COR-L47 (cell line): Measurements from ENCODE around the gene AGFG2.
"Not testable (repeated sequence)": the region's sequence is repeated elsewhere in the genome, so short reads cannot be mapped to it uniquely, and the experiment has no call there.

Experiments
- DNase-seq: peaks from one replicate; lab custom pipeline; 2025; lab: John Stamatoyannopoulos, UW

AGFG2 gene

GRCh38 chr7:100548446-100548845 is 9.4 kb downstream of the AGFG2 start:
- not testable (repeated sequence) for DNase-seq

DNA sequence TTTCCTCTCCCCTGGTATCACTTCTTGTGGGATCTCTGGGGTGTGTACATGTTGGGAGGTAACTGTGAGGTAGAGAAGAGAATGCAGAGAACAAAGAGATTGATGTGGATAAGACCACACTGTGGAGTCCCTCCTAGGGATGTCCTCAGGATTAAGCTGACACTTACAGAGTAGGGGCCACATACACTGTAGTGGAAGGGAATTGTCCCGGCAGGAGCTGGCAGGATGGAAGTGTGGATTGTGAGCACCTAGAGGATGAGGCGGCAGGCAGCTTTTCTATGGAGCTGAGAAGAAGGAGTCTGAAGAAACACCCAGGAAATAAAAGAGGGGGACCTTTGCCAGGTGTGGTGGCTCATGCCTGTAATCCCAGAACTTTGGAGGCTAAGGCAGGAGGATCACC is 13.5 kb downstream of the AGFG2 start:
- DNase-seq = no peak

- DNase-seq = no peak
Observed at GRCh38 chr7:100553032-100553431, 14.0 kb downstream of the AGFG2 start.

GRCh38 chr7:100555701-100556100 is 16.7 kb downstream of the AGFG2 start:
- no peak for DNase-seq

DNA sequence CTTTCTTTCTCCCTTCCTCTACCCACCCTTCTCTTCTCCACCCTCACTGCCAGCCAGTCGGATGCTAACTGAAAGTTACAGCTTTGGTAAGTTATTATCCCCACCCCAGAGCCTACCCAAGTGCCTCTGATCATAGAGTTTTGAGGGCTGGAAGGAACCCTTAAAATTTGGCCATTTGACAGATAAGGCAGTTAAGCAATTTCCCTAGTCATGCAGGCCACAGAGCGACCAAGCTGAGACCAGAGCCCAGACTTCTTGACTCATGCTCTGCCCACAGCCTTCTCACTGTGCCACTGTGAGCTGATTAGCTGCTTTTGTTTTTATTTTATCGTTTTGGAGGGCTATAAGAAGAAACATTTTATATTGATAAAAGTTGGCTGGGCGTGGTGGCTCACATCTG is 17.5 kb downstream of the AGFG2 start:
- DNase-seq = no peak

GRCh38 chr7:100559127-100559526 is 20.1 kb downstream of the AGFG2 start:
- no peak for DNase-seq

GRCh38 chr7:100561491-100562194 is 22.6 kb downstream of the AGFG2 start:
- DNase-seq = no peak

GRCh38 chr7:100562195-100563099 is 23.4 kb downstream of the AGFG2 start:
- no peak for DNase-seq

DNA sequence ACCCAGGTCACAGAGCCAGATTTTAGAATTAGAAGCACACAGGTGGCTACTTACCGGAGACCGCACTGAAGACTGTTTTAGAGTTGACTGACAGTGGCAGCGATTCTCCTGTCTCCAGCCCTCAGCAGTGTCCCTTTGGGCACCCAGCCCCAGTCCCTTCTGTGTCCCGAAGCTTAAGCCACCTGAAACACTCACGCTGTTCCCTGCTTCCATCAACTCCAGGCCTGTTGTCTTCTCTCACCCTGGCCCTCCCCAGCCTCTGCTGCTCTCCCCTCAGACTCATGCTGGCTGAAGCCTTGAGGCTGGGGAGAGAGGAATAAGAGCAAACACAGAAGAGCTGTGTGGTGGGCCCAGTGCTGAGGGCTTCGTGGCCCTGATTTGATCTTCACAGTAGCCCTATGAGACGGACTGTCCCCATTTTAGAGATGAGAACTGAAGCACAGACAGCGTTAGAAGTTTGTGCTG is 24.1 kb downstream of the AGFG2 start:
- no peak for DNase-seq

GRCh38 chr7:100563809-100564400 is 24.9 kb downstream of the AGFG2 start:
- peak; percentile 41 for DNase-seq

GRCh38 chr7:100564405-100564804 is 25.4 kb downstream of the AGFG2 start:
- not testable (repeated sequence) for DNase-seq

GRCh38 chr7:100565133-100565571 is 26.1 kb downstream of the AGFG2 start:
- DNase-seq = no peak

DNA sequence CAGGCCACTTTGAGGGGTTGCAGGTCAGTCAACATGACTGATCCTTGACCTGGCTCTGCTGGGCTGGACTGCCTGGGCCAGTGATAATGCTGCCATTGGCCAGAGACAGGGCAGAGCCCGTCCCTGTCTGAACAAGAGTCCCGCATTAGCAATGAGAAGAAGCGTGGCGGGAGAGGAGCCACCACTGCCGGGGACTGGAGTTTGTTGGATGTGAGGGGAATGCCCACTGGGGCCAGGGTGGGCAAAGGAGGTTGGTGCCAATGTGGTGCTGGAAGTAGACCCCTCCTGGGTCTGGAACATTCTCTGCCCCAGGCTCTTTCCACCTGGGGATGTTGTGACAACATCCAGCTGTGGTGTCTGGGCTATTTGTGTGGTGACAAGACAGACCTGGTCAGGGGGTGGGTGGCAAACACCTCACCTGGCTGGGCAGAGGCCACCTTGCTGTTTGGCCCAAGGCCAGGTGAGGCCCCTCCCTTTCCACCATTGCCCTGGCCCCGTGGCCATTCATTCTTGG is 27.1 kb downstream of the AGFG2 start:
- DNase-seq = no peak

GRCh38 chr7:100567031-100567730 is 28.2 kb downstream of the AGFG2 start:
- no peak for DNase-seq

DNA sequence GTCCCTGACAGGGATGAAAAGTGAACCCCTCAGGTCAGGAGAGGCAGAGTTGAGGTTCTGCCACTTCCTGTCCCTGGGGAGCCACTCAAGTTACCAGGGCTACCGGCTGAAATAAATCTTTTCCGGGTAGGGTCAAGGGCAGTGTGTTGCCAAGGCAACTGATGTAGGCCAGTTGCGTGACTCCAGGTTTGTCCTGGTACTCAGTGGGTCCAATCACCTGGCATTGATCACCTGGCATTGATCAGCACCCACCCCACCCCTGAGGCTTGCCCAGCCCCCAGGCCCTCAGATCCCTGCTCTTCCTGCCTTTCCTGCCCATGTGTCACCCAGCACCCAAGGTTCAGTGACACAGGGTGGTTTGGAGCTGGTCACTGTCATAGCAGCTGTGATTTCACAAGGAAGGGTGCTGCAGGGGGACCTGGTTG is 28.8 kb downstream of the AGFG2 start:
- no peak for DNase-seq

GRCh38 chr7:100568176-100568895 is 29.3 kb downstream of the AGFG2 start:
- DNase-seq = no peak

DNA sequence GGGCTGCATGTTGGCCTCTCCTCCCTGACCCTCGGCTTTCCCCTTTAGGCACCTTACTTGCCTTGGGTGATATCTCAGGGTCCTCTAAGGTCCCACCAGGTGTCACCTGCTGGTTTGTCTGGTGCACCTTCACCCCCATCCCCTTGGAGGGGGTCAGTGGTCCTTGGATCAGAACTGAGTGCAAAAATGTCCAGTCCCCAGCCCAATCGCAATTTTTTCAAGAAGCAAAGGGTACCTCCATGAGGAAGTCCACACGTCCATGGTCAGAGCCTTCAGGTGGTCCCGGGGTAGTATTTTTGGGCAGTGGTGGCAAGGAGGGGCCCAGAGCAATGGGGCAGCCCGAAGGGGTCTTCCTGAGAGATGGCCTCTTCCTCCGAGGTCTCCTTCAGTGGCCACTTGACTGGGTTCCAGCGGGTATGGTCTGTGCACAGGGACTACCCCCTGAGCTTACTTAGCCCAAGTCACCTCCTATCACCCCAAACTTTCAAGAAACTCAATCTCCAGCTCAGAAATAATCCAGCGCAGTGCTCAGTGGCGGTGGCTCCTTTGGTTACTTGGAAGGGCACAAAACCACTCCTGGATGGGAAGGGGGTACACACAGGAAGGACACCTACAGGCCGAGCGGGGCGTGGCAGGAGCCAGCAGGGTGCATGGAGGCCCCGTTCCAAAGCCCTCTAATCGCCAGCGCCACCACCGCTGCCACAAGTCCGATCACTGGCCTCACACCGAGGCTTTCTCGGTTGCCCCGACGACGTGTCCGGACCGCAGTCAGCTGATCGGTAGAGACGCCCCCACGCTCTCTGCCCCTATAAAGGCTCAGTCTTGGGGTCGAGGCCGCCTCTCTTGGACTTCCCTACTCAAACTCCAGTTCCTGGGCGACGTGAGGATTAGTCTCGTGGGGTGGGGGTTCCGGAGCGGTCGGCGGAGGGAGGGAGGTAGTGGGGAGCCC is 30.2 kb downstream of the AGFG2 start:
- peak; percentile 45 for DNase-seq

- DNase-seq = no peak
Observed at GRCh38 chr7:100570954-100571828, 32.2 kb downstream of the AGFG2 start.

DNA sequence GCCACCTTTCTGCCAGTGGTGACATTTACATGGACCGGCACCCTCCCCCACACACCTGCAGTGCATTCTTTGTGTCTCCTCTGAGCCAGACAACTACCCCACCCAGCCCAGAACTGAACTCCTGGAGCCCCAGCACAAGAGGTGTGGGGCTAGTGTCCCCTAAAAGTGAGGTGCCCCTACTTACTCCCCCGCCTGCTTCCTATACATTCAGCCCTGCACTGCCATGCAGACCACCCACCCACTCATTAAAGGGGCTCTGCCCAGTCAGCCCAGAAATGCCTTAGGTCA is 32.8 kb downstream of the AGFG2 start:
- DNase-seq = no peak
